Hindlimb muscle (tissue), 1 donor: ENCODE results near the gene SPRR3. TPM values are rescaled to one million over a fixed set of nuclear protein-coding genes. Genes with fewer than 3 reads are reported as not detected.
"Not testable (repeated sequence)": the region's sequence is repeated elsewhere in the genome, so short reads cannot be mapped to it uniquely, and the experiment has no call there.

Experiments used
- DNase-seq: peaks from one replicate; pipeline ENCODE4 v3.0.0-alpha.2; 2013
- polyA plus RNA-seq: library from polyadenylated mRNA; unstranded; fragments of 120-200 nt; gene quantifications from one replicate; pipeline ENCODE4 v1.2.1, GENCODE V29; 2013; ENCODE audit not compliant: insufficient read length

Gene SPRR3
- polyA plus RNA-seq, 1 donor: not detected

- no peak for DNase-seq
Observed at GRCh38 chr1:152983743-152984142, 17.8 kb upstream of the SPRR3 start, which contains the start of gene SPRR1A. TSS of gene SPRR1A (plus strand) at chr1:152984081. CDS start at chr1:152985231, 1,150 bp downstream.

- DNase-seq: no peak
Observed at GRCh38 chr1:152986578-152986977, 15.0 kb upstream of the SPRR3 start.

- no peak for DNase-seq
Observed at GRCh38 chr1:152993186-152993585, 8.4 kb upstream of the SPRR3 start.

- DNase-seq: no peak
Observed at GRCh38 chr1:152995842-152996241, 5.7 kb upstream of the SPRR3 start.

- DNase-seq: no peak
Observed at GRCh38 chr1:152996633-152997400, 4.7 kb upstream of the SPRR3 start.

- DNase-seq: no peak
Observed at GRCh38 chr1:152997901-152998300, 3.6 kb upstream of the SPRR3 start.

- no peak for DNase-seq
Observed at GRCh38 chr1:152998476-152998875, 3.1 kb upstream of the SPRR3 start.

- DNase-seq: no peak
Observed at GRCh38 chr1:152999818-153000217, 1.7 kb upstream of the SPRR3 start.

- no peak for DNase-seq
Observed at GRCh38 chr1:153000294-153000693, 1.3 kb upstream of the SPRR3 start.

GRCh38 chr1:153011235-153011758 lies 9.7 kb downstream of the SPRR3 start:
- DNase-seq: not testable (repeated sequence)

- not testable (repeated sequence) for DNase-seq
Observed at GRCh38 chr1:153021829-153022228, 20.3 kb downstream of the SPRR3 start.

GRCh38 chr1:153022340-153022739 lies 20.8 kb downstream of the SPRR3 start:
- not testable (repeated sequence) for DNase-seq

- DNase-seq: no peak
Observed at GRCh38 chr1:153023109-153023508, 21.6 kb downstream of the SPRR3 start.

GRCh38 chr1:153024413-153024812 lies 22.9 kb downstream of the SPRR3 start:
- DNase-seq: no peak

- DNase-seq: no peak
Observed at GRCh38 chr1:153025797-153026196, 24.2 kb downstream of the SPRR3 start.

- no peak for DNase-seq
Observed at GRCh38 chr1:153028766-153029165, 27.2 kb downstream of the SPRR3 start.

GRCh38 chr1:153030895-153031294 lies 29.3 kb downstream of the SPRR3 start, which contains the start of gene SPRR1B:
TSS of gene SPRR1B (plus strand) at chr1:153031203. CDS start at chr1:153032346, 1,143 bp downstream.
- no peak for DNase-seq

GRCh38 chr1:153032073-153032472 lies 30.5 kb downstream of the SPRR3 start:
- DNase-seq: no peak

- no peak for DNase-seq
Observed at GRCh38 chr1:153032677-153033308, 31.2 kb downstream of the SPRR3 start.

GRCh38 chr1:153035211-153035610 lies 33.7 kb downstream of the SPRR3 start:
- no peak for DNase-seq

- no peak for DNase-seq
Observed at GRCh38 chr1:153040950-153041631, 39.5 kb downstream of the SPRR3 start, which contains the start of gene SPRR2D. TSS of gene SPRR2D (minus strand) at chr1:153041120. CDS start at chr1:153040346, 774 bp downstream.

GRCh38 chr1:153049211-153049610 lies 47.7 kb downstream of the SPRR3 start:
- no peak for DNase-seq
